Renal pelvis (tissue), 4 donors: ENCODE data around the gene DPP10. TPM values are rescaled to one million over a fixed set of nuclear protein-coding genes. Genes with fewer than 3 reads are reported as not detected.

Experiments
- DNase-seq: peaks from one replicate; pipeline ENCODE4 v3.0.0-alpha.2; 2013
- polyA plus RNA-seq, 3 donors: library from polyadenylated mRNA; unstranded; fragments of 120-200 nt; gene quantifications; one replicate each; pipeline ENCODE4 v1.2.1, GENCODE V29; 2013; ENCODE audit not compliant: insufficient read length in 3 of 3

DPP10 gene
- polyA plus RNA-seq, 3 donors = 8.5 to 12.1 (median 10.2) TPM

DNA sequence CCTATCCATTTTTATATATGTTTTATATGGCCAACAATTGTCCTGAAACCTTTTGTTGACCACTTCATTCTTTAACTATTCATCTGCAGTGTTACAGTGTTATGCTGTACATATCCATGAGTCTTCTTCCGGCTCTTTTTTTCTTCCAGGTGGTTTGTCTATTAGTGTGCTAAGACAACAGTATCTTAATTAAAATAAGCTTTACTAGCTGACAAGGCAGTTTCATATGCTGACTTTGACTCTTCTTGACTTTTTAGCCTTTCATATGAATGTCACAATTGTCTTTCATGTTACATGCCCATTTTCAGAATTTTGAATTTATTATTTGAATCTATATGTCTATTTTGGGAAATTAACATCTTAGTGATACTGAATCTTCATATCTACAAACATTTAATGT is 1249.0 kb downstream of the DPP10 start:
- DNase-seq = no peak

GRCh38 chr2:115694651-115695050 is 1252.2 kb downstream of the DPP10 start:
- no peak for DNase-seq

DNA sequence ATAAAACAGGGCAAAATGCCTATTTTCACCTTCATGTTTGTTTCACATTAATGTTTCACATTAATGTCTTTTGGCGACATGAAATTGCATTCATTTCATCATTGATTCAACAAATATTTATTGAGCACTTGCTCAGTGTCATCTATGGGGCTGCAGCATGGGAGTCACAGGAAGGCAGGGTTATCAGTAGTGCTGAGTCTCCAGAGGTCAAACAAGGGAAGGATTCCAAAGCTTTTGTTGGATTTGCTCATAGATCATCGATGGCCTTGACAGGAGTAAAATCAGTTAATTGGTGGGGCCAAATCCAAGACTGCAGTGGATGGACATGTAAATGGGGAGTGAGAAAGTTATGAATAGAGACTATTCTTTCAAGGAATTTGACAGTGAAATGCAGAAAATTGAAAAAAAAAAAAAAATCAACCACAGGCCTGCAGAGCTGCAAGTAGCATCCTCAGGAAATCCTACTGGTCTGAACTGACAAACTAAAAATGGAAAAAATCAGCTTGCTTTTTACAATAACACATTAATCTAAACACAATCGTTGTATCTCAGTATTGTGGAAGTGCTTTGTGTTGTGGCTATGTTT is 1290.8 kb downstream of the DPP10 start:
- DNase-seq = no peak

- DNase-seq = no peak
Observed at GRCh38 chr2:115738111-115738510, 1295.7 kb downstream of the DPP10 start.

DNA sequence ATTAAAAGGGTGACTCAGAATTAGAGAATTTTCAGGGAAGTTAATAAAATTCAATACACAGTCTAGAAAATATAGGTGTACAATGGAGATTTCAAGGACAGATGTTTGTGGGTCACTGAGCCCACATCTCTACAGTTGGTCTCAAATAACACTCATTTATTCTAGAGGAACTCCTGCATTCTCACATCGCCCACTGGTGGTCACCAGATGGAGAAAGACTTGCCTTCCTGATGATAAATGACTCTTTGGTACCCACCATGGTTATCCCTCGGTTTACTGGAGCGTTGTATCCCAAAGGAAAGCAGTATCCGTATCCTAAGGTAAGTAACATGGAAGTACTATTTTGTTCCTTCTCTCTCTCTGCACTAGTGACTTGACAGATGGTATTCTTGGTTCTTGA is 1297.1 kb downstream of the DPP10 start:
- no peak for DNase-seq

DNA sequence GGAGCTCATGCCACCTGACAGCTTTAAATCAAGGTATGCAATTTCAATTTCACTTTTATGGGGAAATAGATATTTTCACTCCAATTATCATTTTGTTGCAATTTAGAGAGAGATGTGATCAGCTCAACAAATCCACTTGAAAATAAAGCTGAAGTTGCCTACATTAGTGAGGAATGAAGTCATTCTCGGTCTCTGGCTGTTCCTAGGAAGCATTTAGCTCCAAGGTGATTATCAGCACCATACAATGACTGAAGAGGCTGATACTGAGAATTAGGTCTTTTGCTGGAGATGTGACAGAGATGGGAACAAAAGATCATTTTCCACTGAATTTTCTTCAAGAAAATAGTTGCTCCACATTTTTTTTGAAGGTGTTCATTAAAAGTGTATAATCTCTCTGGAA is 1303.7 kb downstream of the DPP10 start:
- no peak for DNase-seq

GRCh38 chr2:115757286-115757685 is 1314.8 kb downstream of the DPP10 start:
- no peak for DNase-seq

GRCh38 chr2:115763601-115764000 is 1321.2 kb downstream of the DPP10 start:
- DNase-seq = no peak

GRCh38 chr2:115771516-115771915 is 1329.1 kb downstream of the DPP10 start:
- no peak for DNase-seq

- DNase-seq = no peak
Observed at GRCh38 chr2:115774361-115774760, 1331.9 kb downstream of the DPP10 start.

GRCh38 chr2:115779085-115779632 is 1336.7 kb downstream of the DPP10 start:
- DNase-seq = no peak

DNA sequence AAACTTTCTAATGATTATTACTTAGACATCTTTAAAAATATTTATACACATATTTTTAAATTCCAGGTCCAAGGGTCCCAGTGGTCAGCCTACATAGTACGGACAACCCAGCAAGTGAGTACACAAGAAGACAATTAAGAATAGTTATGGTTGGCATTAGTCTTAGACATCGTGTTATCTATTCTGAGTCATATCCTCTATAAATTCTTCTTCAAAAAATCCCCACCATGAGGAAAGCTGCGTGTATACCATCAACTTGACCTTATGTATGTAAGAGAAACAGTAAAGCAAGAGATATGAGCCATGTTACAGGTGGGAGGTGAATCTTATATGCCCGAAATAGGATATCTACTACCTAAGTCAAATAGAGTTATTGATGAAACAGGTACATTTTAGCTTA is 1339.8 kb downstream of the DPP10 start:
- DNase-seq = no peak

GRCh38 chr2:115796078-115796477 is 1353.6 kb downstream of the DPP10 start:
- no peak for DNase-seq

- DNase-seq = no peak
Observed at GRCh38 chr2:115807276-115807675, 1364.8 kb downstream of the DPP10 start.

DNA sequence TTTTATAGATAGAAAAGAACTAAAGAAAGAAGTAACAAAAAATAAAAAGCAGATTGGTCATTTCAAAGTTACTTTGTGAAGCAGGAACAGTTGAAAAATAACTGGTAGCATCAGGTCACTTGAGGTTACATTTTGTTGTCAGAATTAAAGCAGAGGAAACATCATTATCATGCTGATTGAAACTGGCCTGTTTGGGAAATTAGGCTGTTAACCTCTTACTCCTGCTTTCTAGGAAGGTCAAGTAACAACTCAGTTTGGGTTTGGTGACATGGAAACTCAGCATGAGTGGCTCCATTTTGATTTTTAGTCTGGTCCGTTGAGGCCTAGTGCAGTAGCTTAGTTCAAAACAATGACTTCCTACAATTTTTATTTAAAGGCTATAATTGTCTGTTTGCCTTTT is 1383.5 kb downstream of the DPP10 start:
- no peak for DNase-seq

DNA sequence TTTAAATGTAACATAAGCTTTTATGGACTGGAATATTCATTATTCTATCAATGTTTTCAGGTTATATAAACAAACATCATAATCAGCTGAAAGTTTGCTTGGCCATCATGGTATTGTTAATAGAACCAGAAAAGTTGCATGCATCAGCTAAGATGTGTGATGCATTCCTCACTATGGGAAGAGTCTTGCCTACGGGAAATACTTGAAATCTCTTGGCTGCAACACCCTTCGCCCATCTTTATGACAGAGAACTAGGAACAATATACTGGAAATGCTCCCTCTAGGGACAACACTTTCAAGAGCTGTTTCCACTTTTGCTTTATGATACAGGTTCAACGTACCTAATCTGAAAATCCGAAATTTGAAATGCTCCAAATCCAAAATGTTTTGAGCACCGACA is 1390.8 kb downstream of the DPP10 start:
- DNase-seq = no peak

DNA sequence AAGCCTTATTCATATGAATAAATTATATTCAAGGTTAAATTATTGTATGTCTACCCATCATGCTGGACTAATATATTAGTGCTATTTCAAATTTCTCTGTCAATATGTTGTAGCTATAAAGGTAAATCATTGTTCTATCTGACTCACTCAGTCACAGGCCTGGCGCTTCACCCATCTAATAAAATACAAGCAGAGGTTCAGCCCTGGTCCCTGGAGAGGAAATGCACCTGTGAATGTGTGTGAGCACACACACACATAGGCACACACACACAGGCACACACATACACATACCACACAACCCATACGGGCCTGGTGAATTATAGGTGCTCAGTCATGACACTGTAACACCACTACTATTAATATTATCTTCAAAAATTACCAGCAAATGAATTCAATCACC is 1396.1 kb downstream of the DPP10 start:
- DNase-seq = no peak

DNA sequence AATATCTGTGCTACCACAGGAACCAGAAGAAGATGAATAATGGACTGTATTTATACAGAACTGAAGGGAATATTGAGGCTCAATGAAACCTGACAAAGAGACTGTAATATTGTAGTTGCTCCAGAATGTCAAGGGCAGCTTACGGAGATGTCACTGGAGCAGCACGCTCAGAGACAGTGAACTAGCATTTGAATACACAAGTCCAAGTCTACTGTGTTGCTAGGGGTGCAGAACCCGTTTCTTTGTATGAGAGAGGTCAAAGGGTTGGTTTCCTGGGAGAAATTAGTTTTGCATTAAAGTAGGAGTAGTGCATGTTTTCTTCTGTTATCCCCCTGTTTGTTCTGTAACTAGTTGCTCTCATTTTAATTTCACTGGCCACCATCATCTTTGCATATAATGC is 1399.9 kb downstream of the DPP10 start:
- no peak for DNase-seq

- no peak for DNase-seq
Observed at GRCh38 chr2:115848192-115848591, 1405.8 kb downstream of the DPP10 start.

DNA sequence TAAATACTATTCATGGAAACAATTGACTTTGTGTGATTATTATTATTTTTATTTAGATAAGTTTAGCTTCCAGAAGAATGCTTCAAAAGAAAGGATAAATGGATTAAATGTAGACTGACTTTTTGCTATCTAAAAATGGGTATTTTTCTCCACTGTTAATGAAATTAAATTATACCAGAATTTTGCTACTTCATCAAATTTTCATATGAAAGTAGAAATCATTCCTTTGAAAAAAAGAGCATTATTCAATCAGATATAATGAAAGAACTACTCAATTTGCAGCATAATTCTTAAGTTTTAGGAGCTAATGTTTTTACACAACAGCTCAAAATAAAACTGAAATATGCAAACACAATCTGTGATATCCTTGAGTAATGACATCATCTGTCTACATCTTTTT is 1424.6 kb downstream of the DPP10 start:
- DNase-seq = no peak

- DNase-seq = no peak
Observed at GRCh38 chr2:115874427-115874826, 1432.0 kb downstream of the DPP10 start.

DNA sequence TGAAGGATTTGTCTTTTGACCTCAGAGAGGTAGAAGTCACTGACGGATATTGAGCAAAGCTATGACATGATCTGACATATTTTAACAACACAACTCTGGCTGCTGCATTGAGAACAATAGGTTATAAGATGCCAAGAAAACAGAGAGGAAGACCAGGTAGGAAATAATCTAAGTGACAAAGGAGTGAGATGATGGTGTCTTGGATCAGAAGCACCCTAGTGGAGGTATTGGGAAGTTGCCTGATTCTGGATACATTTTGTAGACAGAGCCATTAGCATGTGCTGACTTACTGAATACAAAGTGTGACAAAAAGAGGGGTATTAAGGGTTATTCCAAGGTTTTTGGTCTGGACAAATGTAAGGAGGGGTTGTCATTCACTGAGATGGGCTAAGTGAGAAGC is 1438.1 kb downstream of the DPP10 start:
- DNase-seq = no peak

GRCh38 chr2:115887209-115887776 is 1444.9 kb downstream of the DPP10 start:
- DNase-seq = no peak
